ENCODE measurements around the gene GRHL3.

GRHL3 gene

DNA sequence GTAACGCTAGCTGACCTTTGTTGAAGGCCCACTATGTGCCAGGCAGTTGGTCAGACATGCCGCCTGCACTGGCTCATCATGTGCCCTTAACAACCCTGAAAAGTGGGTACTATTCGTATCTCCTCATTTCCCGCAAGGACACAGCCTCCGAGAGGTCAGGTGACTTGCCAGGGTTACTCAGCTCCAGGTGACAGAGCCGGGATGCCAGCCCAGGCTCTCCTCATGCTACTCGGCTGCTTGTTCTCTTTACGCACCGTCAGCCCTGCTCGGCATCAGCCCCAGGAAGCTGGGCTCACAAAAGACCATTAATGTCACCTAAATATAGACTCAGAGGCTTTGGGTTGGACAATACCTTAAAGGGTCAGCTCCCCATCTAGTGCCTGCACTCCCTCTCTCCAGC lies 29.0 kb downstream of the GRHL3 start:
- TF ChIP-seq TAF1 (IDR thresholded peaks at IDR 0.05; ENCODE audit: low read depth, low read length), result no peak
- TF ChIP-seq POLR2AphosphoS5 (IDR thresholded peaks at IDR 0.05; ENCODE audit: low read depth, low read length), result no peak
- no peak for TF ChIP-seq POU2F2 (IDR thresholded peaks at IDR 0.05; ENCODE audit: low read depth, low read length)
- TF ChIP-seq PAX5 (IDR thresholded peaks at IDR 0.05; ENCODE audit: insufficient read depth, low read length, severe bottlenecking), result no peak
- no peak for TF ChIP-seq SPI1 (IDR thresholded peaks at IDR 0.05; ENCODE audit: low read depth, low read length)
- TF ChIP-seq POLR2A (IDR thresholded peaks at IDR 0.05; ENCODE audit: low read depth, low read length), result no peak
- FAIRE-seq (no peak), DNase-seq (ENCODE audit: insufficient read length, low spot score) (no peak)

DNA sequence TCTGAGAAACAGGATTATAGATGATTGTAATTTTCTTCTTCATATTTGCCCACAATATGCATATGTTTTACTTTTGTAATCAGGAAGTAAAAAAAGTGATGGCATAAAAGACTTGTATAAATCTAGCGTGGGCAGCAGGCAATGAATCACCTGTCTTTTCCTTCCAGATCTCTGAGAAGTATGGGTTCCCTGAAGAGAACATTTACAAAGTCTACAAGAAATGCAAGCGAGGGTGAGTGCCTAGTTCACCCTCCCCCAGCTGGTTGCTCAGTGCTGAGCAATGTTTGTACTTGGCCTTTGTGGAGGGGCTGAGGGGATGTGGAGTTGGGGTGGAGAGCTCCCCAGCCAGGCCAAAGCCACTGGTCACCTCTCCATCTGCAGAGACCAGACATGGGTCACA lies 30.7 kb downstream of the GRHL3 start:
- no peak for FAIRE-seq
- no peak for DNase-seq (ENCODE audit: insufficient read length, low spot score)
- TF ChIP-seq POLR2AphosphoS5 (IDR thresholded peaks at IDR 0.05; ENCODE audit: low read depth, low read length) (no peak), POLR2A (IDR thresholded peaks at IDR 0.05; ENCODE audit: low read depth, low read length) (no peak), PAX5 (IDR thresholded peaks at IDR 0.05; ENCODE audit: insufficient read depth, low read length, severe bottlenecking) (no peak)

DNA sequence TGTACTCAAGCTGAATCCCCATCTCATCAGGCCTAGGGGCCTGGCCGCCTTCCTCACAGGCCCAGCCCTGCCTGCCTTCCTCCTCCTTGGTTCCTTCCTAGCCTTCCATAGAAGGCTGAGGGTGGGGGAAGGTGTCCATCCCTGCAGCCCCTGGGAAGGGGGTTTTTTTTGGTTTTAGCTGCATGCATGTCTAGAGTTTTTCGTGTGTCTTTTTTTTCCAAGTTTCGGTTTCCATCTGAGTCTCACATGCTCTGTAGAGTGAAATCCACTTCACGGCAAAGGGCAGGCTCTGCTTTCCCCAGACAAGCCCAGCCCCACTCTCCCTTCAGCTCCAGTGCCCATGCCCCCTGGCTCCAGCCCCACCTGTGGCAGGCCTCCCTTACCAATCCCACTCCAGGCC lies 32.1 kb downstream of the GRHL3 start:
- peak; percentile 61 for DNase-seq (ENCODE audit: insufficient read length, low spot score)
- peak; percentile 86 for FAIRE-seq

GRCh38 chr1:24351918-24352627 lies 32.9 kb downstream of the GRHL3 start:
- DNase-seq (ENCODE audit: insufficient read length, low spot score) (no peak), FAIRE-seq (peak; percentile 50)
- TF ChIP-seq POU2F2 (IDR thresholded peaks at IDR 0.05; ENCODE audit: low read depth, low read length), result no peak
- no peak for TF ChIP-seq SPI1 (IDR thresholded peaks at IDR 0.05; ENCODE audit: low read depth, low read length)
- no peak for TF ChIP-seq PAX5 (IDR thresholded peaks at IDR 0.05; ENCODE audit: insufficient read depth, low read length, severe bottlenecking)
- no peak for TF ChIP-seq POLR2AphosphoS5 (IDR thresholded peaks at IDR 0.05; ENCODE audit: low read depth, low read length)
- no peak for TF ChIP-seq POLR2A (IDR thresholded peaks at IDR 0.05; ENCODE audit: low read depth, low read length)
- no peak for TF ChIP-seq TAF1 (IDR thresholded peaks at IDR 0.05; ENCODE audit: low read depth, low read length)

More for the DNA sequence above, 32.1 kb downstream of the GRHL3 start:
- peak; percentile 55; the same call in 1 of the 2 replicates for TF ChIP-seq POU2F2 (IDR thresholded peaks at IDR 0.05; ENCODE audit: low read depth, low read length)
- no peak for TF ChIP-seq POLR2AphosphoS5 (IDR thresholded peaks at IDR 0.05; ENCODE audit: low read depth, low read length)
- no peak for TF ChIP-seq POLR2A (IDR thresholded peaks at IDR 0.05; ENCODE audit: low read depth, low read length)
- no peak for TF ChIP-seq PAX5 (IDR thresholded peaks at IDR 0.05; ENCODE audit: insufficient read depth, low read length, severe bottlenecking)
- no peak for TF ChIP-seq SPI1 (IDR thresholded peaks at IDR 0.05; ENCODE audit: low read depth, low read length)

GRCh38 chr1:24353292-24353891 lies 34.2 kb downstream of the GRHL3 start:
- FAIRE-seq (peak; percentile 62), DNase-seq (ENCODE audit: insufficient read length, low spot score) (no peak)
- no peak for TF ChIP-seq PAX5 (IDR thresholded peaks at IDR 0.05; ENCODE audit: insufficient read depth, low read length, severe bottlenecking)
- TF ChIP-seq POLR2A (IDR thresholded peaks at IDR 0.05; ENCODE audit: low read depth, low read length), result no peak
- TF ChIP-seq TAF1 (IDR thresholded peaks at IDR 0.05; ENCODE audit: low read depth, low read length), result no peak
- no peak for TF ChIP-seq POU2F2 (IDR thresholded peaks at IDR 0.05; ENCODE audit: low read depth, low read length)
- TF ChIP-seq SPI1 (IDR thresholded peaks at IDR 0.05; ENCODE audit: low read depth, low read length), result no peak
- no peak for TF ChIP-seq POLR2AphosphoS5 (IDR thresholded peaks at IDR 0.05; ENCODE audit: low read depth, low read length)

DNA sequence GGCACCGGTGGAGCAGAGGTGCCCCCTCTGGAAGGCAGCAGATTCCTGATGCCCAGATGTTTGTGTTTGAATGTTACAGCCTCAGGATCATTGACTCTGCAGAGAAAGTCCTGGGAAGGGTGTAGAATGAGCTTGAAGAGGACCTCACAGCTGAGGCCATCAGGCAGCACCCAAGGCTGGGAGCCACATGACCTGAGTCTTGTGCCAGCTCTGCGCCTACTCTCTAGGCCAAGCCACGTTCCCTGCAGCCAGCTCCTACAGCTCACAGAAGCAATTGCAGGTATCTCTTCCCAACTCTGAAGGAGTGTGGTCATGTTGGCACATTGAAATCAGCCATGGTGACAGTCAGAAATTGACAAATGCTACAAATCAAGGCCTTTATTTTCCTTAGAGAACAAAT lies 36.3 kb downstream of the GRHL3 start:
- TF ChIP-seq POLR2A (IDR thresholded peaks at IDR 0.05; ENCODE audit: low read depth, low read length), result no peak
- TF ChIP-seq PAX5 (IDR thresholded peaks at IDR 0.05; ENCODE audit: insufficient read depth, low read length, severe bottlenecking), result no peak
- TF ChIP-seq POLR2AphosphoS5 (IDR thresholded peaks at IDR 0.05; ENCODE audit: low read depth, low read length), result no peak
- no peak for TF ChIP-seq SPI1 (IDR thresholded peaks at IDR 0.05; ENCODE audit: low read depth, low read length)
- TF ChIP-seq TAF1 (IDR thresholded peaks at IDR 0.05; ENCODE audit: low read depth, low read length), result no peak
- no peak for TF ChIP-seq POU2F2 (IDR thresholded peaks at IDR 0.05; ENCODE audit: low read depth, low read length)
- FAIRE-seq (peak; percentile 31), DNase-seq (ENCODE audit: insufficient read length, low spot score) (no peak)

GRCh38 chr1:24357038-24357437 lies 37.9 kb downstream of the GRHL3 start:
- TF ChIP-seq TAF1 (IDR thresholded peaks at IDR 0.05; ENCODE audit: low read depth, low read length) (no peak), POLR2AphosphoS5 (IDR thresholded peaks at IDR 0.05; ENCODE audit: low read depth, low read length) (no peak), POU2F2 (IDR thresholded peaks at IDR 0.05; ENCODE audit: low read depth, low read length) (no peak), PAX5 (IDR thresholded peaks at IDR 0.05; ENCODE audit: insufficient read depth, low read length, severe bottlenecking) (no peak), SPI1 (IDR thresholded peaks at IDR 0.05; ENCODE audit: low read depth, low read length) (no peak), POLR2A (IDR thresholded peaks at IDR 0.05; ENCODE audit: low read depth, low read length) (no peak)
- FAIRE-seq (no peak), DNase-seq (ENCODE audit: insufficient read length, low spot score) (no peak)

DNA sequence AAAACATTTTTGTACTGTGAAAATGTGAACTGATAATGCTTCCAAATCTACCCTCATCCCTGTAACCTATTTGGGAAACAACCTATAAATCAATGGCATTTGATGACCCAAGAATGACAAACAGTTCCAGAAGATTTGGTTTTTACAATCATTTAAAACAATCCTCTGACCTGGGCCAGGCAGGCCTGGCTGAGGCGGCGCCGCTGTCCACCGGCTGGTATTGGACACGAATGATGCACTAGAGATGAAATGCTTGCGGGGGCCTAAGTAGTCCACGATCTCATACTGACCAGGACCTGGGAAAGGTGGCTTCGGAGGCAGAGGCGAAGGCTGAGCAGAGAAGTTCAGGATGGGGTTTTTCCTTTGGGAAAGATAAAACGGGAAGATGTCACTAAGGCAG lies 41.5 kb downstream of the GRHL3 start:
- DNase-seq (ENCODE audit: insufficient read length, low spot score) (no peak), FAIRE-seq (no peak)

DNA sequence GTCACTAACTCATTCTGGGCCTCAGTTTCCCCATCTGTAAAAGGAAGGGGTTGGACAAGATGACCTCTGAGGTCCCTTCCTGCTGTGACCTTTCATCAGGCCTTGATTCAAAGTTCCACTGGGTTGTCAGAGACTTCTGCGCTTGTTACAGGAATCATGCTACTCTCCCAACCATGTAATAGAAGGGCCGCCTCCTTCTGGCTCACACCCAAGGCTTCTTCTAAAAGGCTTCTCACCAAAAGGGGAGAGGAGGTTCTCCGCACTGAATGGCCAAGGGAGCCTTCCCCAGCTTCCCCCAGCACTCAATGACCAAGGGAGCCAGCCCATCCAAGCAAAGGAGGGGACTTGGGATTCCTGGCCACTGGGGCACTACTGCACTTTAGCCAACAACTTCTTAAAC lies 42.7 kb downstream of the GRHL3 start:
- TF ChIP-seq POLR2AphosphoS5 (IDR thresholded peaks at IDR 0.05; ENCODE audit: low read depth, low read length), result no peak
- no peak for TF ChIP-seq TAF1 (IDR thresholded peaks at IDR 0.05; ENCODE audit: low read depth, low read length)
- TF ChIP-seq POLR2A (IDR thresholded peaks at IDR 0.05; ENCODE audit: low read depth, low read length), result no peak
- TF ChIP-seq PAX5 (IDR thresholded peaks at IDR 0.05; ENCODE audit: insufficient read depth, low read length, severe bottlenecking), result no peak
- TF ChIP-seq POU2F2 (IDR thresholded peaks at IDR 0.05; ENCODE audit: low read depth, low read length), result no peak
- no peak for TF ChIP-seq SPI1 (IDR thresholded peaks at IDR 0.05; ENCODE audit: low read depth, low read length)

More for the DNA sequence above, 41.5 kb downstream of the GRHL3 start:
- no peak for TF ChIP-seq TAF1 (IDR thresholded peaks at IDR 0.05; ENCODE audit: low read depth, low read length)
- no peak for TF ChIP-seq PAX5 (IDR thresholded peaks at IDR 0.05; ENCODE audit: insufficient read depth, low read length, severe bottlenecking)
- no peak for TF ChIP-seq POU2F2 (IDR thresholded peaks at IDR 0.05; ENCODE audit: low read depth, low read length)
- TF ChIP-seq SPI1 (IDR thresholded peaks at IDR 0.05; ENCODE audit: low read depth, low read length), result no peak

More for the DNA sequence above, 42.7 kb downstream of the GRHL3 start:
- DNase-seq (ENCODE audit: insufficient read length, low spot score) (no peak), FAIRE-seq (no peak)

All from GM12891 (cell line).